Non-pigmented ciliary epithelial cell (primary cell): ENCODE results near the gene ATXN7L1.
"Not testable (repeated sequence)": the region's sequence is repeated elsewhere in the genome, so short reads cannot be mapped to it uniquely, and the experiment has no call there.

Experiments
- DNase-seq: peaks from one replicate; pipeline ENCODE4 v3.0.0-alpha.2; 2010; ENCODE audit warnings: low read depth

The ATXN7L1 gene

GRCh38 chr7:105802604-105803428, 73.6 kb downstream of the ATXN7L1 start:
- DNase-seq = no peak

GRCh38 chr7:105800849-105801534, 75.4 kb downstream of the ATXN7L1 start:
- no peak for DNase-seq

- no peak for DNase-seq
These were observed 76.0 kb downstream of the ATXN7L1 start for GRCh38 chr7:105800442-105800841.

DNA sequence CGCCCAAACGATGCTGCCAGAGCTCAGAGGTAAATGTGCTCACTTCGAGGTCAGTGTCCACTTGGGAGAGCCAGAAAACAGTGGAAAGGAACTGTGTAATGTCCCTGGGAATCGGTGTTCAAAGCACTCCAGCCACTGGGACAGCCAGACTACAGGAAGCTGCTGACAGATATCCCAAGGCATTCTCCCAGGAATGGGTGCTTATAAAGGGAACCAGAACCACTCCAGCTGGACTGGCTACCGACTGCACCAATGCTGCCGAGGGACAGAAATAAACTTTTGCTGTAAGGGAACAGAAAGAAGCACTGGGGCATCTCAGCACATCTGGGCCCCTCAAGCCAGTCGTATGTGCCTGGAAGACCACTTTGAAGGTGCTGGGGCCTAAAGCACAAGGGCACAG, 76.7 kb downstream of the ATXN7L1 start:
- no peak for DNase-seq

DNA sequence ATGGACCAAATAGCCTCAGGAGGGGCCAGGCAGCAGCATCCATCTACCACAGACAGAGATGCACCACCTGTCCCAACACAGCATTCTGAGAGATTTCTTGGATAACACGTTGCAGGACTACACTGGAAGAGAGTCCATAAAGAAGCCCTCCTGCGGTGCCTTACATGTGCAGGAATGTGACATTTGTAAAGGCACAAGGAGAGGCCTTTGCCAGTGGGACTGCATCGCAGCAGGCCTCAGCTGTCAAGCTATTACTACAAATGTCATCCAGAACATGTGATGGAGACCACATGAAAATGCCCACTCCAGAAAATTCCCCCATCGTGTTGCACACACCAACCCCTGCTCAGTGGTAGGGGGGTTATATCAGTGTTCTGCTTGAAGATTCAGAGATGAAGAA, 77.4 kb downstream of the ATXN7L1 start:
- DNase-seq = no peak

- DNase-seq = no peak
These were observed 78.7 kb downstream of the ATXN7L1 start for GRCh38 chr7:105797652-105798051.

- peak; percentile 42 for DNase-seq
These were observed 80.0 kb downstream of the ATXN7L1 start for GRCh38 chr7:105796365-105796764.

DNA sequence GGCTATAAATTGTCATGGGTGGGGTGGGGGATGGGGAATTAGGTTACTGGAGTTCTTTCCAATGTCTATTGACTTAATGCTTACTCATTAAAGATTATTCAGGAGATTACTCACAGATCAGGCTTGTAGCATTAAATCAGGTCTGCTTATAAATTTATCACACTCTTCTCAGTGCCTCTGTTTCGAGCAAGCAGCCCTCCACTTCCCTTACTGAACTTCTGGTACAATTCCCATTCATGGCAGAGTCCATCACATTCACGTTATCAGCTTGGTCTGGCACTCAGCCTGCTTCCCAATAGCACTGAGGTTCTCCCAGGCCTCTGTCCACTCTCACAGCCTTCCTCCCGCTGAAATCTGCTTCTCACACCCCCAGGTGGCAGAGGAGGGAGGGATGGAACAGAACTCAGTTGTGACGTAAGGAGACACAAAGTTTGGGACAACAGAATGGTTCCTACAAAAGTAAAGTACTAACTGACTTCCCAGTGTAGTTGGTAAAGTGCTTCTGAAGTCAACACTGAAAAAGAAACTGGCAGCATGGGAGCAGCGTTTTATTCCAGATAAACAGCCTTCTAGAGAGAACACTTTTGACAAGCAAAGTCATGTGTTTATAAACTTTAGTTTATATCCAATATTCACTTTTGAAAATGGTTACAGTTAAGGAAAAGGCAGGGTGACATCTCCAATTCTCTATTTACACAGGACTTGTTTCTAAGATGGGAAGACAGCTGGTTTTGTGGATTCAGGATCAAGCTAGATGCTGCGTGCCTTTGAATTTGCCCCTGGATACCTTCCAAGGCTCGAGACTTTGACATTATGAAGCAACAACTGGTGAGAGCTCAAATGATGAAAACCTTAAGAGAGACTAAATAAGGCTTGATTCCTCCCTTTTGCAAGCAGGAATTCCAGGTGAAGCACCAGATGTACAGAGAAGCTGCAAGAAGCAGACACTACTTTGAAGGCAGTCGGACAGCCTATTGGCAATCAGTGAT, 81.4 kb downstream of the ATXN7L1 start:
- DNase-seq = no peak

DNA sequence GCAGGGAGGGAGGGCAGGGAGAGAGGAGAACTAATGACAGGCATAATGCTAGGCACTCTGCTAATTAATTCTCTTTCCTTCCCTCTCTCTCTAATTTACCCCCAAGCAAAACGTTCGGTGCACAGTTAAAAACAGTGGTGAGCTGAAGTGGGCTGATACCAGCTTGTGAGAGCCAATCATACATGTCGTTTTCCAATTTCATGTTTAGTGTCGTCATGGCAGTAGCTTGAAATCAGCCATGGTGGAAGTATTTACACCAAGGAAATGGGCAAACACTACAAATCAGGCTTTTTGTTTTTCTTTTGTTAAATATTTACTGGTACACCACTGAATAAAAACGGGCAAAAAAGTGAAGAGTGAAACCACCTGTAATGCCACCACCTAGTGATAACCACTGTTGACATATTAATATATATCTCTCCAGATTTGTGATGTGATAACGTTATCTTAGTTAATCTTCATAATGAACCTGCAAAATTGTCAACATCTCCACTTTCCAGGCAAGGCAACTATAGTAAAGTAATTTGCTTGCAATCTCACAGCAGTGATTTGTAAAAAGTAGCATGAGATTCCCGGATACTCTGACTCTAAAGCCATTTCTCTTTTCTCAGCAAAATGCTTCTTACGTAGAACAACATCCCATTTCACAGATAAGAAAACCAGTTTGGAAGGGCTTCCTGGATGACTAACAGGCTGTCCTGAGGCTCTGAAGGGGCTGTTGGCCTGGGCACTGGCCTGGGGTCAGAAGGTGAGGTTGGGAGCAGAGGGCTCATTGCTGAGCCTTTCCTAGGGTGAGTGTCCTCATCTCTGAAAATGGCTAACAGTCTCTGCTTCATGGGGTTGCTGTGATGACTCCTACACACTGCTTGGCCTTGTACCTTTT, 83.7 kb downstream of the ATXN7L1 start:
- no peak for DNase-seq

- DNase-seq = no peak
These were observed 84.5 kb downstream of the ATXN7L1 start for GRCh38 chr7:105791926-105792325.

DNA sequence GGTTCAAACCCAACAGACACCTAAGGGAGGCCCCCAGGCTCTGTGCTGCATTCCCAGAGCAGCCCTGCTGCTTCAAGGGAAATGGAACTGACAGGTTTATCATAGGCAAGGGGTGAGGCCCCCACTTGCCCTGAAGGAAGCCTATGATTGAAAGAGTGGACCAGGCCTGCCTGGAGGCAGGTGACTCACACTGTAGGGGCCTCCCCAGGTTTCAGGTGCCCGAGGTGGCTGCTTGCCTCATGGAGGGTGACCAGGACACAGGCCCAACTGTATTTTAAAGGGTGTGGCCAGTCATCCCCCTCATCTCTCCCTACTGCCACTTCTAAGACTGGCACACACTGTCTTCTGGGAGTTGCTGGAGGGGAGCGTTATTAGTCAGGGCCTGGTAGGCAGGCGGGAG, 85.4 kb downstream of the ATXN7L1 start:
- DNase-seq = no peak

DNA sequence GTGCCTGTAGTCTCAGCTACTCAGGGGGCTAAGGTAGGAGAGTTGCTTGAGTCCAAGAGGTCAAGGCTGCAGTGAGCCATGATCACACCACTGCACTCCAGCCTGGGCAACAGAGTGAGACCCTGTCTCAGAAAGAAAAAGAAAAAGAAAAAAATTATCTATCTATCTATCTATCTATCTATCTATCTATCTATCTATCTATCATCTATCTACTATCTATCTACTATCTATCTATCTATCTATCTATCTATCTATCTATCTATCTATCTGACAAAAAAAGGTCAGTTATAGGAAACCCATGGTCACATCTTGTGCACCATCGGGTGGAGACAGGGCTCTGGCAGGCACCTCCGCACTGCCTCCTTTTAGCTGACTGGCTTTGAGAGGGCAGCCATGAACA, 85.9 kb downstream of the ATXN7L1 start:
- DNase-seq = not testable (repeated sequence)

- DNase-seq = no peak
These were observed 87.5 kb downstream of the ATXN7L1 start for GRCh38 chr7:105788816-105789349.

- no peak for DNase-seq
These were observed 88.0 kb downstream of the ATXN7L1 start for GRCh38 chr7:105788356-105788755.

GRCh38 chr7:105787793-105788192, 88.6 kb downstream of the ATXN7L1 start:
- DNase-seq = no peak

DNA sequence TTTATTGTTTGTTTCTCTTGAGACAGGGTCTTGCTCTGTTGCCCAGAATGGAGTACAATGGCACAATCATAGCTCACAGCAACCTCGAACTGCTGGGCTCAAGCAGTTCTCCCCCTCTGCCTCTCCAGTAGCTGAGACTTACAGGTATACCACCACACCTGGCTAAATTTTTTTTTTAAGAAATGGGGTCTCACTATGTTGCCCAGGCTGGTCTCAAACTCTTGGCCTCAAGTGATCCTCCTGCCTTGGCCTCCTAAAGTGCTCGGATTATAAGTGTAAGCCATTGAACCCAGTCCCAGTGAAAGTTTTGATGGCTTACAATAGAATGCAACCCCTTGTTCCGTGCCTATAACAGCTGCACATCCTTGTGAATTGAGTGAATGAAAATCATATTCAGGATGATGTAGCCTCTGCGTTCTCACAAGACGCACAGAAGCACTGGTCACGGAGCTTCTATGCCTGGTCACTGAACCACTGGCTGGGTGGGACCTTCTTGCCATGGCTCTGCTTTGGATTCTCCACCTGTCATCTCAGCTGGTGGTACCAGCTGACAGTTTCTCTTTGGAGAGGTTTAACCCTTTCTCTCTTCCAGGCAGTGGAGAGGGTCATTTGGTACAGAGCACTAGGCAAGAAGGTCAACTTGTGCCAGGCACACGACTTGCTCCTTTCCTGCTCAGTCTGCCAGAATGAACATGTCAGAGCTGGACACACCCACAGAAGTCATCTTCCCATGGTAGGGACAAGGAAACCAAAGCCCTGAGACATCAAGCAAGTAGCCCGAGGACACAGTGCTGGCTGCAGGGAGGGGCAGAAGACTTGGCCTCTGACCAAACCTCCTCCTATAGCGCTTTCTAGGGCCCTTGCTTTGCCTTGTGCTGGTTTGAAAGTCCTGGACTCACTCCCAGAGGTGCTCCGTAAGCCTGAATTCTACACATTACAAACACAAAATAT, 89.6 kb downstream of the ATXN7L1 start:
- no peak for DNase-seq

DNA sequence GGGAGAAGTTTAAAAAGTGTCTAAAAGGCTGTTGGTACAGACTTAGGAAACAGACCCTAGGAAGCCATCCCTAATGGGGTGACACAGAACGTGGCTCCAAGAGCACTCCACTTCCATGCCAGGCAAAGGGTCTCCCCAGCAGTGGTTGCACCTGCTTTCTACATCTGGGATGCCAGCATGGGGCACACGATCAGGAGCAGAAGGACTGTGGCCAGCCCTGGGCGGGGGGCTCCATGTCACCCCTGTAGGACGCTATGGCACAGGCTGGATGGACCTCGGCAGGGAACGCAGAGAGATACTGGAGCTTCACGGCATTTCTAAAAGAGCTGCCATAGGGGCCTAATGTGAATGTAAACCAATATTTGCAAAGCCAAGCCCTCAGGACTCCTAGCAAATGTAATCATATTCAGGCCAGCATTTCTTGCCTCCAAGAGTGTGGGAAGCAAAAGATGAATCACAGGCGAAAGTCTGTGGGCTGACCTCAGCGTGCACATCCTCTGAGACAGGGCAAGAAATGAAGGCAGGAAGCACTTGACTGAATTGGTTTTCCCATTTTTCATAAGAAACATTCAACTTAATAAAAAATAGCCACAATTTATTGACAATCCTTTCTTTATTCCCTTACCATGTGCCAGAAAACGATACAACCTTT, 93.9 kb downstream of the ATXN7L1 start:
- DNase-seq = peak; percentile 76

DNA sequence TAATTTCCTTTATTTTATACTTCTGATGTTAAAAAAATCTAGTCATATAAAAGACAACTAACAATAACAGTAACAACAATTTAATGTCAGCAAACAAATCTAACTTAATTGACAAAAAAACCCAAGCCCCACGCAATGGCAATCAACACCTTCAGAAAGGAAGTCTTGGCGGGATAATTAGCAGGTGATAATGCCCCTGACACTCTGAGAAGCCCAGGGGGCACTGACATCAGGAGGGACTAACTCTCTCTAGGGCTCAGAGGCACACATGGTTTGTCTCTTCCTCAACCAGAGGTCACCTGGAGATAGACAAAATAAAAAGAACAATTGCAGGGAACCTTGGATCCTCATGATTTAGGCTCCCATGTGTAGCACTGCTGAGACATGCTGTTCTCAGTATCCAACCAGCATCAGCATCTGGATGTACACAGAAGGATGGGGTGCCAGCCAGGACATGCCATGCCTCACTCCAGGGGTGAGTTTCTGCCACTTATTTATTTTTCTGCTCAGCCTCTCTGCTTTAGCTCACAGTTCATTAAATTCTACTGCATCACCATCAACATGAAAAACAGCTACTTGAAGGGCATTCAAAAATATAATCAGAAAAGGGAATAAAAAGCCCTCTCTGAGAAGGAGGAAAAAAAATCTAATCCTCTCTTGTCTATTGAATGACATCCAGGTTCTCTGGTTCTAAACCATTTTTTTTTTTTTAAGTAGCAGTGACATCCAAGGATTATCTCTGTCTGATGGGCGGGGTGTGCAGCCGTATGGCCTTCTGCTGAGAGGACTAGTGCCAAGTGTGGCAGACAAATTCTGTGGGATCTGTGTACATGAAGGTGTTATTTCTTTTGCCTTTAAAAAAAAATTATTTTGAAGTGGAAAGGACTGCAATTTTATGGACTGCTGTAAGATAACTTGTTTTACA, 96.3 kb downstream of the ATXN7L1 start:
- no peak for DNase-seq
